Measurements from ENCODE around the gene ST3GAL6. TPM values are rescaled to one million over a fixed set of nuclear protein-coding genes. Genes with fewer than 3 reads are reported as not detected.

ST3GAL6 gene
- polyA plus RNA-seq (ENCODE audit: insufficient read length in 10 of 10) = 10 to 100 TPM in 1 of 10 donors, 1 to 10 TPM in 9; 5.3 to 12.2 (median 7.1) TPM
- long read RNA-seq, donor 1 = 0 reads
- long read RNA-seq, donor 2 = 0 reads
- long read RNA-seq, donor 3 = 0 reads
- long read RNA-seq, donor 4 = 0 reads
- long read RNA-seq, donor 5, partial matches to known transcripts = 7 of 7 reads
- long read RNA-seq, donor 5, other reads (novel, unspliced or antisense) = 0 of 7 reads
- long read RNA-seq, donor 6, partial matches to known transcripts = 0 of 1 reads
- long read RNA-seq, donor 6, other reads (novel, unspliced or antisense) = 0 of 1 reads
- long read RNA-seq, donor 7, partial matches to known transcripts = 6 of 7 reads
- long read RNA-seq, donor 7, other reads (novel, unspliced or antisense) = 0 of 7 reads
- long read RNA-seq, donor 8 = 0 reads
- long read RNA-seq, donor 9, partial matches to known transcripts = 0 of 1 reads
- long read RNA-seq, donor 9, other reads (novel, unspliced or antisense) = 0 of 1 reads

GRCh38 chr3:98763076-98763475, at the start of gene ST3GAL6:
TSS of gene ST3GAL6 (plus strand) at chr3:98763340. CDS start at chr3:98768441, 5,101 bp downstream.
- DNase-seq = peak; percentile 16 to 56 (median 27)

- no peak for DNase-seq
Measured at GRCh38 chr3:98713984-98714383, 49.2 kb upstream of the ST3GAL6 start.

GRCh38 chr3:98717584-98717983, 45.6 kb upstream of the ST3GAL6 start:
- no peak for DNase-seq

GRCh38 chr3:98718730-98719129, 44.4 kb upstream of the ST3GAL6 start:
- DNase-seq = no peak

- DNase-seq = no peak
Measured at GRCh38 chr3:98721776-98722175, 41.4 kb upstream of the ST3GAL6 start.

GRCh38 chr3:98722389-98722788, 40.8 kb upstream of the ST3GAL6 start:
- DNase-seq = no peak

- no peak for DNase-seq
Measured at GRCh38 chr3:98725352-98725751, 37.8 kb upstream of the ST3GAL6 start.

GRCh38 chr3:98726084-98726483, 37.1 kb upstream of the ST3GAL6 start:
- no peak for DNase-seq

- DNase-seq = no peak
Measured at GRCh38 chr3:98727638-98728037, 35.5 kb upstream of the ST3GAL6 start.

GRCh38 chr3:98728672-98729071, 34.5 kb upstream of the ST3GAL6 start:
- DNase-seq = no peak

- no peak for DNase-seq
Measured at GRCh38 chr3:98730338-98730737, 32.8 kb upstream of the ST3GAL6 start.

GRCh38 chr3:98730886-98731537, 32.1 kb upstream of the ST3GAL6 start:
- DNase-seq = no peak

- no peak for DNase-seq
Measured at GRCh38 chr3:98731720-98732285, 31.3 kb upstream of the ST3GAL6 start.

GRCh38 chr3:98732286-98733052, 30.7 kb upstream of the ST3GAL6 start:
- DNase-seq = peak in 2 of 3 donors; percentile 45 to 82

GRCh38 chr3:98733053-98733811, 29.9 kb upstream of the ST3GAL6 start:
- peak in 2 of 3 donors; percentile 22 to 80 for DNase-seq

GRCh38 chr3:98733812-98734281, 29.3 kb upstream of the ST3GAL6 start:
- DNase-seq = peak in 1 of 3 donors; percentile 53

GRCh38 chr3:98734306-98734705, 28.8 kb upstream of the ST3GAL6 start:
- DNase-seq = no peak

GRCh38 chr3:98734735-98735134, 28.4 kb upstream of the ST3GAL6 start:
- no peak for DNase-seq

GRCh38 chr3:98735296-98735695, 27.8 kb upstream of the ST3GAL6 start:
- DNase-seq = no peak

- DNase-seq = no peak
Measured at GRCh38 chr3:98735761-98736269, 27.3 kb upstream of the ST3GAL6 start.

- no peak for DNase-seq
Measured at GRCh38 chr3:98737301-98737700, 25.8 kb upstream of the ST3GAL6 start.

Measured in muscle of back (tissue), 13 donors.